Heart left ventricle (tissue), 16 donors: ENCODE results near the gene OMA1. TPM values are rescaled to one million over a fixed set of nuclear protein-coding genes. Genes with fewer than 3 reads are reported as not detected.

Source experiments
- ATAC-seq, 4 donors: fragments of 200-7000 bp; cut with Tn5 transposase; one replicate each; pipeline ENCODE4 v1.9.1; 2020 to 2022; ENCODE audit warnings: moderate library complexity in 4 of 4, mild to moderate bottlenecking in 3 of 4, moderate number of reproducible peaks in 1 of 4
- DNase-seq, 5 donors: peaks; one replicate each; pipeline ENCODE4 v3.0.0-alpha.2; 2020
- H3K27ac ChIP-seq, 12 donors: fragments of 200-600 bp; sonication (generic) in 4 of 12; one replicate each; pipeline versions ENCODE4 v1.5.0 to v1.8.0; 2016 to 2022; ENCODE audit warnings: mild to moderate bottlenecking in 2 of 12
- H3K27me3 ChIP-seq, 9 donors: fragments of 200-600 bp; sonication (generic) in 2 of 9; one replicate each; pipeline versions ENCODE4 v1.5.1 to v1.8.0; 2016 to 2022; ENCODE audit warnings: mild to moderate bottlenecking in 3 of 9
- H3K36me3 ChIP-seq, 9 donors: fragments of 200-600 bp; sonication (generic) in 2 of 9; one replicate each; pipeline versions ENCODE4 v1.5.0 to v1.8.0; 2018 to 2022; ENCODE audit warnings: mild to moderate bottlenecking in 2 of 9
- H3K4me1 ChIP-seq, 12 donors: fragments of 200-600 bp; sonication (generic) in 4 of 12; one replicate each; pipeline versions ENCODE4 v1.5.0 to v1.8.0; 2016 to 2022; ENCODE audit warnings: mild to moderate bottlenecking in 3 of 12
- H3K4me3 ChIP-seq, 12 donors: fragments of 200-600 bp; sonication (generic) in 4 of 12; one replicate each; pipeline versions ENCODE4 v1.5.0 to v1.8.0; 2017 to 2022; ENCODE audit warnings: mild to moderate bottlenecking in 9 of 12, moderate library complexity in 4 of 12
- H3K9me3 ChIP-seq, 12 donors: fragments of 200-600 bp; sonication (generic) in 4 of 12; one replicate each; pipeline versions ENCODE4 v1.5.0 to v1.8.0; 2016 to 2022; ENCODE audit warnings: mild to moderate bottlenecking in 1 of 12
- POLR2A ChIP-seq, 2 donors: fragments of 450-650 bp; IDR thresholded peaks; one replicate each; pipeline ENCODE4 v1.6.1; 2017; ENCODE audit warnings: antibody characterized with exemption in 2 of 2, mild to moderate bottlenecking in 2 of 2, moderate library complexity in 2 of 2
- WGBS, 4 donors: extraction: QIAGEN DNeasy Blood & Tissue Kit in 2 of 4; methylation state at CpG; one replicate each; pipeline versions ENCODE4 v1.1.5 to v1.1.7; 2013 to 2018; 5-methylcytosine and 5-hydroxymethylcytosine counted together
- intact Hi-C, 10 donors: fragments of 100-400 bp; cut with DNase I; formaldehyde crosslinking; loops; one replicate each; pipeline versions ENCODE4 v1.11.1 to v1.14.2; 2022
- polyA plus RNA-seq, 2 donors: library from polyadenylated mRNA; stranded (reverse); fragments of 200-250 nt; gene quantifications; one replicate each; pipeline ENCODE4 v1.2.3, GENCODE V29; 2013
- total RNA-seq, 9 donors: library from RNA; depleted of rRNA in 2 of 9; stranded (reverse); fragments of >200 nt in 2 of 9; fragmentation: NEBNext Ultra II Directional in 3 of 9; extraction: Animal tissue kit (Norgen Biotek cat#: 25700) in 3 of 9; gene quantifications; one replicate each; pipeline versions ENCODE4 v1.1.0 to v1.2.4, GENCODE V29; 2016 to 2023
- TF ChIP-seq, protein P1 (sequence below), 12 donors: fragments of 200-600 bp; sonication (generic) in 4 of 12; IDR thresholded peaks; one replicate each; pipeline versions ENCODE4 v1.5.0 to v1.8.0; 2018 to 2022; ENCODE audit warnings: antibody characterized with exemption in 12 of 12, mild to moderate bottlenecking in 5 of 12
- donor health status: ischemic (EF 13 %, LVEDD 7.1; RV severe dilation, severe dysfunction).
- donor health status: healthy with polysubstance abuse.
- donor health status: DM: no; HTN: yes; CAD: no.
- donor health status: DM: no; HTN: no; CAD: no.
- donor health status: ischemic (EF 25% LVEDD 6.9; RV normal size, moderate dysfunction).
- donor health status: ischemic (EF 25% LVEDD 5.7; RV mildly dilated, moderate dysfunction).
- donor health status: healthy.
- donor health status: DM: yes; HTN: yes; CAD: no.
- donor health status: ischemic (EF 35%, LVEDD 5.7; RV mildly dilated, moderate dysfunction).
- donor health status: nonischemic (EF 11% LVEDD 7.7; RV severe dilation, severe dysfunction).
- donor health status: DM: yes; HTN: yes; CAD: no.
- donor health status: PGD.
- donor health status: ischemic (EF 29% LVEDD 5.4; RV normal size, mild dysfunction).
- donor health status: nonischemic (EF 23%, LVEDD 6.1; RV moderate dilation, normal function).

OMA1 gene
- total and polyA plus RNA-seq, 11 donors = 9.6 to 44.5 (median 28.2) TPM

GRCh38 chr1:58576727-58577653, 30.5 kb upstream of the OMA1 start, which contains the start of gene TACSTD2:
TACSTD2 (minus strand) TSS chr1:58577252; CDS start chr1:58577156, 96 bp downstream.
- Histone ChIP-seq H3K4me1 (peaks cover 0 to 18% (median 9%) of the 10 kb centered on the region in 12 donors), H3K36me3 (no peaks in the 10 kb centered on the region), H3K27me3 (peaks cover 15 to 63% (median 47%) of the 10 kb centered on the region in 9 donors), H3K9me3 (no peaks in the 10 kb centered on the region), H3K27ac (no peak within 1 kb of the TSS), H3K4me3 (peak within 1 kb of the TSS; percentile 20 to 54 (median 38))
- intact Hi-C loops = no loop called here
- 5 to 13% (median 8%) methylated on average over 36 to 107 of the region's 107 CpGs for WGBS, 4 donors
- TF ChIP-seq, protein P1, sequence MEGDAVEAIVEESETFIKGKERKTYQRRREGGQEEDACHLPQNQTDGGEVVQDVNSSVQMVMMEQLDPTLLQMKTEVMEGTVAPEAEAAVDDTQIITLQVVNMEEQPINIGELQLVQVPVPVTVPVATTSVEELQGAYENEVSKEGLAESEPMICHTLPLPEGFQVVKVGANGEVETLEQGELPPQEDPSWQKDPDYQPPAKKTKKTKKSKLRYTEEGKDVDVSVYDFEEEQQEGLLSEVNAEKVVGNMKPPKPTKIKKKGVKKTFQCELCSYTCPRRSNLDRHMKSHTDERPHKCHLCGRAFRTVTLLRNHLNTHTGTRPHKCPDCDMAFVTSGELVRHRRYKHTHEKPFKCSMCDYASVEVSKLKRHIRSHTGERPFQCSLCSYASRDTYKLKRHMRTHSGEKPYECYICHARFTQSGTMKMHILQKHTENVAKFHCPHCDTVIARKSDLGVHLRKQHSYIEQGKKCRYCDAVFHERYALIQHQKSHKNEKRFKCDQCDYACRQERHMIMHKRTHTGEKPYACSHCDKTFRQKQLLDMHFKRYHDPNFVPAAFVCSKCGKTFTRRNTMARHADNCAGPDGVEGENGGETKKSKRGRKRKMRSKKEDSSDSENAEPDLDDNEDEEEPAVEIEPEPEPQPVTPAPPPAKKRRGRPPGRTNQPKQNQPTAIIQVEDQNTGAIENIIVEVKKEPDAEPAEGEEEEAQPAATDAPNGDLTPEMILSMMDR (IDR thresholded peaks at IDR 0.05) = no peak
- no peak for TF ChIP-seq POLR2A (IDR thresholded peaks at IDR 0.05)
- peak in 2 of 5 donors; percentile 22 to 65 for DNase-seq
- peak in 2 of 4 donors; percentile 58 for ATAC-seq

DNA sequence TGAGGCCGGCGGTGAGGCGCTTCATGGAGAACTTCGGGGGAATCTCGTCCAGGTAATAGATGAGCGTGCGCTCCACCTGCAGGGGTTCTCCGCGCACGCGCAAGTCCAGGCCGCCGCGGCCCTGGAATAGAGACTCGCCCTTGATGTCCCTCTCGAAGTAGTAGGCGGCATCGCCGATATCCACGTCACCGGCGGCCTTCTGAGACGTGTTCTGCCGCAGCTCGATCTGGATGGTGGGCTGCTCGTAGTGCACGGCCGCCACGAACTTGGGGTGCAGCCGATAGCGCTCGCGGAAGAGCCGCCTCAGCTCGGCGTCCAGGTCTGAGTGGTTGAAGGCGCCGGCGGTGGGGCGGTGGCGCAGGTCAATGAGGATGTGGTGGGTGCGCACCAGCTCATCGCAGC, 29.8 kb upstream of the OMA1 start:
- TF ChIP-seq, protein P1 (IDR thresholded peaks at IDR 0.05) = no peak
- no peak for TF ChIP-seq POLR2A (IDR thresholded peaks at IDR 0.05)
- Histone ChIP-seq H3K27me3 (peaks cover 15 to 69% (median 47%) of the 10 kb centered on the region in 9 donors), H3K4me1 (peaks cover 0 to 18% (median 9%) of the 10 kb centered on the region in 12 donors), H3K36me3 (no peaks in the 10 kb centered on the region), H3K27ac (no peak overlapping the region), H3K9me3 (no peaks in the 10 kb centered on the region), H3K4me3 (peak overlapping the region; percentile 20 to 54 (median 38))
- ATAC-seq (peak in 2 of 4 donors; percentile 36 to 43), DNase-seq (peak in 2 of 5 donors; percentile 18 to 59)
- intact Hi-C loops = no loop called here
- 3 to 12% (median 7%) methylated on average over 5 to 43 of the region's 43 CpGs for WGBS, 4 donors

GRCh38 chr1:58575551-58576324, 29.2 kb upstream of the OMA1 start:
- H3K4me1 ChIP-seq = peaks cover 0 to 18% (median 9%) of the 10 kb centered on the region in 12 donors
- intact Hi-C loops = no loop called here
- DNase-seq (no peak), ATAC-seq (no peak)
- peaks cover 15 to 75% (median 47%) of the 10 kb centered on the region in 9 donors for H3K27me3 ChIP-seq
- 30 to 56% (median 37%) methylated on average over 27 to 32 of the region's 32 CpGs for WGBS, 4 donors
- H3K36me3 ChIP-seq = no peaks in the 10 kb centered on the region
- H3K27ac ChIP-seq = no peak overlapping the region
- no peaks in the 10 kb centered on the region for H3K9me3 ChIP-seq
- H3K4me3 ChIP-seq = peak overlapping the region in 8 of 12 donors; percentile 32 to 54 (median 42)
- TF ChIP-seq, protein P1 (IDR thresholded peaks at IDR 0.05) = no peak
- no peak for TF ChIP-seq POLR2A (IDR thresholded peaks at IDR 0.05)
